ENCODE results near the gene ITPKB. TPM values are rescaled to one million over a fixed set of nuclear protein-coding genes. Genes with fewer than 3 reads are reported as not detected.
"Not testable (repeated sequence)": the region's sequence is repeated elsewhere in the genome, so short reads cannot be mapped to it uniquely, and the experiment has no call there.

Gene ITPKB
- total and polyA plus RNA-seq, 11 donors = 6.2 to 33.7 (median 17.8) TPM

DNA sequence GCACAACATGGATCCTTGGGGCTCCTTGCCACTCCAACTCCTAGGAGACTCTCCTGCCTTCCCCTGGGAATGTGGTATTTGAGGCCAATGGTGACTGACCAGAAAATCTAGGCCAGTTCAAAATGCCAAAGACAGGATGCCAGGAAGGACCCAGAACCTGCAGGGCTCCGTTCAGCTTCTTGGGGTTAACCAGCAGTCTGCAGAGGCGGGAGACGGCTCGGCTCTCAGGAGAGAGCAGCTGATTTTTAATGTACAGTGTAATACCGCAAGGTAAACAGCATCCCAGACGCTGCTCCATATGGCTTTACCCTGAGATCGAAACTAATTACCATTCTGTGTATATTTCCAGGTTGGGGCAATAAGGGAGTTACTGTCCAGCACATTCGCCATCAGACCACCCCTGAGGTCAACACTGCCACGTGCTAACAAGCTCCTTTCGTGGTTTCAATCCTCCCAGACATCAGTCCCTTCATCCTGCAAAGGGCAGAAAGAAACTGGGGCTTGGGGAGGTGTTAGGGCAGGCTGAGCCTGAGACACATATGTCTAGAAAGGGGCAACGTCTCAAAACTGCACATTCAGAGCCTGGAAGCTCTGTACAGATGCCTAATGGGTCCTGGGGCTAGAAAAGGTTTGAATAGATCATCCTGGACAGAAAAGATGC lies 16.7 kb downstream of the ITPKB start:
- ATAC-seq (no peak), DNase-seq (no peak)
- WGBS, 4 donors = 79 to 89% (median 82%) methylated on average over 11 of the region's 11 CpGs
- Histone ChIP-seq H3K36me3 (peaks cover 0 to 39% (median 0%) of the 10 kb centered on the region in 9 donors), H3K27me3 (no peaks in the 10 kb centered on the region), H3K27ac (peak overlapping the region in 4 of 12 donors; percentile 4 to 94 (median 38)), H3K4me3 (no peak overlapping the region), H3K4me1 (peaks cover 0 to 90% (median 52%) of the 10 kb centered on the region in 12 donors), H3K9me3 (no peaks in the 10 kb centered on the region)
- intact Hi-C loops (cut with DNase I) = no loop called here
- TF ChIP-seq CTCF (IDR thresholded peaks at IDR 0.05) (no peak), POLR2A (IDR thresholded peaks at IDR 0.05) (no peak)

DNA sequence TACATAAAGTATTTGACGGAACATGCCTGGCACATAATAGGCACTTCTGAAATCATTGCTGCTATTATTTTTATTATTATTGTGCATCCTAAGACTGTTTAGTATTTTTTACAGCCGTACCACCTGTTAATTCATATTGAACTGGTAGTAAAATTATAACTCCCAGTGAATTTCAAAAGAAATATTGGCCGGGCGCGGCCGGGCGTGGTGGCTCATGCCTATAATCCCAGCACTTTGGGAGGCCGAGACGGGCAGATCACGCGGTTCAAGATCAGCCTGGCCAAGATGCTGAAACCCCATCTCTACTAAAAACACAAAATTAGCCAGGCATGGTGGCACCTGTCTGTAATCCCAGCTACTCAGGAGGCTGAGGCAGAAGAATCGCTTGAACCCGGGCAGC lies 18.5 kb downstream of the ITPKB start:
- WGBS, 4 donors = 93 to 97% (median 94%) methylated on average over 13 of the region's 13 CpGs
- H3K4me3 ChIP-seq; H3K9me3 ChIP-seq; H3K27me3 ChIP-seq; DNase-seq; intact Hi-C loops (cut with DNase I); ATAC-seq: not testable (repeated sequence)
- Histone ChIP-seq H3K4me1 (peaks cover 0 to 83% (median 52%) of the 10 kb centered on the region in 12 donors), H3K36me3 (peaks cover 0 to 23% (median 0%) of the 10 kb centered on the region in 9 donors), H3K27ac (peak overlapping the region in 1 of 12 donors; percentile 39)

DNA sequence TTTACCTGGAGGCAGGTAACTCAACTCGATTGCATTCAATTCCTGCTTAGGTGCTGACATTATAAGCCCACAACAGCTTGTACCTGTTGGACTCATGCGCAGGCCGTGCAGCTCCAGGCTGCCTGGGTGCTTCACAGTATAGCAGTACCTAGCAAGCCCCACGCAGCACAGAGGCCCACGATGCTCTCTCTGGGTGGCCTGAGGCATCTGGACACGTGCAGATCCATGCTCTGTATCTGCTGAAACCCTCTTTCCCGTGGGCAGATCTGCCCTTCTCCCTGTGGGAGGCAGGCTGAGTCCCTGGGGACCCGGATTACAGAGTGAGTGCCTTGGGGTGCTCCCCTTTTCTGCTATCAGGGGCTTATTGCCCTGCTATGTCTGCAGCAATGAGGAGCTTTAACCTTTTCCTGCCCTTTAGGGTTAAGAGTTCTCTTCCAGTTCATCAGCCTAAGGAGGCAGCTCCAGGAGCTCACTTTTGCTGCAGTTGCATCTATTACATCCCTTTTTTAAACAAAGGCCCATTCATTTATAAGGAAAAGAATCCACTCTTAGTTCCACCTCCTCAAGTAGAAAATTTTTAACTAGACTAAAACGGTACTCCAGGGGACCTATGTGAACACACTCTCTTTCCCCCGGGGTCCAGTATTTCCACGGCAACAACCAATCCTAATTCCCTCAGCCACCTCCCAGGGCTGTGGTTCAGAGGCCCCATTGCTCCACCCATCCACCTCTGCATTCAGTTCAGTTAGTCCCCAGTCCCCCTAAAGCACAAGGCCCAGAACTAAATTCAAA lies 19.3 kb downstream of the ITPKB start:
- Histone ChIP-seq H3K36me3 (peaks cover 0 to 21% (median 0%) of the 10 kb centered on the region in 9 donors), H3K27ac (peak overlapping the region in 2 of 12 donors; percentile 33 to 39), H3K9me3 (no peaks in the 10 kb centered on the region), H3K27me3 (no peaks in the 10 kb centered on the region), H3K4me1 (peaks cover 0 to 80% (median 45%) of the 10 kb centered on the region in 12 donors), H3K4me3 (no peak overlapping the region)
- WGBS, 4 donors = 64 to 68% (median 65%) methylated on average over 10 to 11 of the region's 11 CpGs
- no peak for TF ChIP-seq POLR2A (IDR thresholded peaks at IDR 0.05)
- no peak for TF ChIP-seq CTCF (IDR thresholded peaks at IDR 0.05)
- DNase-seq (no peak), ATAC-seq (no peak)
- intact Hi-C loops (cut with DNase I) = no loop called here

DNA sequence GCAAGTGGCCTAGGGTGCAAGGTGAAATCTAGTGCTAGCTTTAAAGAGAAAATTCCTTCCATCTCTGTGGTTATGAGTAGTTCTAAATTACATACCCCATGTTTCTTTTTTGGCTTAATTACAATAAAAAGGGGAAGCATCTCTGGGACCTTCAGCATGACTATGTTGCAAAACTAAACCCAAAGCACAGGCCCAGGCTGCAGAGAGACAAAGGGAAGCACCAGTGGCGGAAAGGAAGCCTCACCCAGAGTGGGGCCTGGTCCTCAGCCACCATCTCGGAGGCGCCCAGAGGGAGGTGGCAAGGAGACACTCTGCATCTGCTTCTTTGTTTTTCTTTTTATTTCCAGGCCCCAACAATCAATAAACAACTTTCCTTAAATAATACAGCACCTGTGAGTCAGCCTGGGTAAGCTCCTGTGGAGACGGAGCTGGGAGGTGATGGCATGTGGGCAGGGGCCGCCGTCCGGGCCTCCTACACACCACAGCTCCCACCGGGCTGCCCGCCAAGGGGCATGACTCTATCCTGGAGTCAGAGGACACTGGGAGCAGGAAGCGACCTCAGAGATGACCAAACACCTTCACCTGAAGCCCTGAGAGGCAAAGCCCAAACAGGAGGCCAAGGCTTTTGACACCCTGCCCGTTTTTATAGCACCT lies 21.7 kb downstream of the ITPKB start:
- DNase-seq (no peak), ATAC-seq (peak in 3 of 4 donors; percentile 45 to 81 (median 64))
- no peak for TF ChIP-seq CTCF (IDR thresholded peaks at IDR 0.05)
- TF ChIP-seq POLR2A (IDR thresholded peaks at IDR 0.05) = no peak
- Histone ChIP-seq H3K4me1 (peaks cover 0 to 67% (median 34%) of the 10 kb centered on the region in 12 donors), H3K4me3 (peak overlapping the region in 1 of 12 donors; percentile 20), H3K9me3 (peaks cover 0 to 7% (median 0%) of the 10 kb centered on the region in 12 donors), H3K36me3 (peaks cover 0 to 13% (median 0%) of the 10 kb centered on the region in 9 donors), H3K27ac (peak overlapping the region in 9 of 12 donors; percentile 25 to 88 (median 45)), H3K27me3 (no peaks in the 10 kb centered on the region)
- intact Hi-C loops (cut with DNase I) = no loop called here
- WGBS, 4 donors = 59 to 75% (median 68%) methylated on average over 10 to 11 of the region's 11 CpGs

All from heart left ventricle (tissue), 16 donors.